HFFc6 (cell line): ENCODE results near the gene SLC22A5. TPM values are rescaled to one million over a fixed set of nuclear protein-coding genes. Genes with fewer than 3 reads are reported as not detected.

ENCODE experiments used
- DNase-seq: peaks from one replicate; pipeline ENCODE4 v3.0.0-alpha.2; 2018
- H3K27ac Mint-ChIP-seq: 2 replicates; pipeline ENCODE4 v1.8.0; 2020; ENCODE audit warnings: mild to moderate bottlenecking, mixed read lengths
- H3K27me3 Mint-ChIP-seq: 2 replicates; pipeline ENCODE4 v1.8.0; 2021; ENCODE audit warnings: mild to moderate bottlenecking, moderate library complexity, mixed read lengths; ENCODE audit not compliant: insufficient read depth
- H3K36me3 Mint-ChIP-seq: 2 replicates; pipeline ENCODE4 v1.8.0; 2021; ENCODE audit warnings: low read depth, mixed read lengths
- H3K4me1 Mint-ChIP-seq: 2 replicates; pipeline ENCODE4 v1.8.0; 2020; ENCODE audit warnings: low read depth, mixed read lengths
- H3K4me3 Mint-ChIP-seq: 2 replicates; pipeline ENCODE4 v1.8.0; 2020; ENCODE audit warnings: mild to moderate bottlenecking, moderate library complexity, mixed read lengths
- H3K9me3 Mint-ChIP-seq: 2 replicates; pipeline ENCODE4 v1.8.0; 2020; ENCODE audit warnings: mild to moderate bottlenecking, mixed read lengths
- total RNA-seq, 6 experiments: library from RNA; stranded (reverse); fragmentation: NEBNext Ultra II Directional; extraction: Animal tissue kit (Norgen Biotek cat#: 25700); gene quantifications; 2 replicates in 1 of 6; 3 replicates in 5 of 6; pipeline ENCODE4 v1.2.3, GENCODE V29; 2021
- TF ChIP-seq, protein P1 (sequence below): fragments of 200-600 bp; sonication (generic); IDR thresholded peaks from 2 replicates; pipeline ENCODE4 v1.5.0; 2021; ENCODE audit warnings: antibody characterized with exemption, mild to moderate bottlenecking

The SLC22A5 gene
- total RNA-seq, 6 experiments from 2014 or later = 3.8 to 5.6 (median 4.9) TPM

GRCh38 chr5:132405646-132406045 lies 36.1 kb downstream of the SLC22A5 start:
- TF ChIP-seq, protein P1, sequence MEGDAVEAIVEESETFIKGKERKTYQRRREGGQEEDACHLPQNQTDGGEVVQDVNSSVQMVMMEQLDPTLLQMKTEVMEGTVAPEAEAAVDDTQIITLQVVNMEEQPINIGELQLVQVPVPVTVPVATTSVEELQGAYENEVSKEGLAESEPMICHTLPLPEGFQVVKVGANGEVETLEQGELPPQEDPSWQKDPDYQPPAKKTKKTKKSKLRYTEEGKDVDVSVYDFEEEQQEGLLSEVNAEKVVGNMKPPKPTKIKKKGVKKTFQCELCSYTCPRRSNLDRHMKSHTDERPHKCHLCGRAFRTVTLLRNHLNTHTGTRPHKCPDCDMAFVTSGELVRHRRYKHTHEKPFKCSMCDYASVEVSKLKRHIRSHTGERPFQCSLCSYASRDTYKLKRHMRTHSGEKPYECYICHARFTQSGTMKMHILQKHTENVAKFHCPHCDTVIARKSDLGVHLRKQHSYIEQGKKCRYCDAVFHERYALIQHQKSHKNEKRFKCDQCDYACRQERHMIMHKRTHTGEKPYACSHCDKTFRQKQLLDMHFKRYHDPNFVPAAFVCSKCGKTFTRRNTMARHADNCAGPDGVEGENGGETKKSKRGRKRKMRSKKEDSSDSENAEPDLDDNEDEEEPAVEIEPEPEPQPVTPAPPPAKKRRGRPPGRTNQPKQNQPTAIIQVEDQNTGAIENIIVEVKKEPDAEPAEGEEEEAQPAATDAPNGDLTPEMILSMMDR = no peak
- Mint-ChIP-seq H3K4me1 (peaks cover 14% of the 10 kb centered on the region), H3K36me3 (peaks cover 15% of the 10 kb centered on the region; the same call in 1 of the 2 replicates), H3K27ac (no peak overlapping the region), H3K4me3 (no peak overlapping the region), H3K27me3 (peaks cover 17% of the 10 kb centered on the region), H3K9me3 (peaks cover 11% of the 10 kb centered on the region; the same call in 1 of the 2 replicates)
- DNase-seq = no peak

DNA sequence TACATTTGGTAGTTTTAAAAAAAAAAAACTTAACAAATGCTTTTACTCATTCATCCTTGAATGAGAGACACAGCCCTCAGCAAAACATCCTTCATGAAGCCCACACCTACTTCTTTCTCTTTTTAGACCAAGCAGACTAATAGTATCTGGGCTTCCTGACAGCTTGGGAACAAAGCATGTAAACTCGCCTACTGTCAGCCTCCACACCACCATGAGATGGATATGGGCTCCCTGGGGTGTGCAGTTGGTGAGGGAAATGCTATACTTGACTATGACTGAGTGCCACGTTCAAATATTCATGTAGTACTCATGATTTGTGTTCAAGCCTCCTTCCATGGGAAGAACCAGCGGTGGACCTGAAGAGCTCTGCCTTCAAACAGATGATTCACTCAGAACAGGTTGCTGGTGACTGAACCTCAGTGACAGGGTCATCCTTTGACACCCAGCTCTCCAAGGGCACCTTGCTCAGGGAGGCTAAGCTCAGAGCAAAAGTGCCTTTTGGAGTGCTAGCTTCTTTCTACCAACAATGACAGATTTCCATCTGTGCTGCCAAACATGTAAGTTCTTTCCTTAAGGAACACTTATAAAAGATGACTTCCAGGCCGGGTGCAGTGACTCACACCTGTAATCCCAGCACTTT lies 36.8 kb downstream of the SLC22A5 start:
- DNase-seq = no peak
- Mint-ChIP-seq H3K27ac (no peak overlapping the region), H3K4me1 (peaks cover 16% of the 10 kb centered on the region), H3K9me3 (peaks cover 11% of the 10 kb centered on the region; the same call in 1 of the 2 replicates), H3K27me3 (peaks cover 17% of the 10 kb centered on the region), H3K4me3 (no peak overlapping the region), H3K36me3 (peaks cover 15% of the 10 kb centered on the region; the same call in 1 of the 2 replicates)
- TF ChIP-seq, protein P1 = no peak

- no peaks in the 10 kb centered on the region for H3K9me3 Mint-ChIP-seq
- peaks cover 7% of the 10 kb centered on the region for H3K27me3 Mint-ChIP-seq
- H3K27ac Mint-ChIP-seq = no peak overlapping the region
- no peak for DNase-seq
- TF ChIP-seq, protein P1 = no peak
- H3K36me3 Mint-ChIP-seq = 0 out of 2 replicates have a peak, but pooled peaks cover 8% of the 10 kb centered on the region
- H3K4me3 Mint-ChIP-seq = no peak overlapping the region
- peaks cover 33% of the 10 kb centered on the region for H3K4me1 Mint-ChIP-seq
Measured at GRCh38 chr5:132407970-132408369, 38.5 kb downstream of the SLC22A5 start.

GRCh38 chr5:132408456-132408855 lies 38.9 kb downstream of the SLC22A5 start:
- no peak for DNase-seq
- peaks cover 38% of the 10 kb centered on the region for H3K4me1 Mint-ChIP-seq
- TF ChIP-seq, protein P1 = no peak
- H3K36me3 Mint-ChIP-seq = 0 out of 2 replicates have a peak, but pooled peaks cover 8% of the 10 kb centered on the region
- peaks cover 2% of the 10 kb centered on the region for H3K27me3 Mint-ChIP-seq
- no peaks in the 10 kb centered on the region for H3K9me3 Mint-ChIP-seq
- H3K27ac Mint-ChIP-seq = no peak overlapping the region
- H3K4me3 Mint-ChIP-seq = no peak overlapping the region

- H3K27me3 Mint-ChIP-seq = peaks cover 2% of the 10 kb centered on the region
- H3K4me1 Mint-ChIP-seq = peaks cover 43% of the 10 kb centered on the region
- DNase-seq = no peak
- 0 out of 2 replicates have a peak, but pooled peaks cover 8% of the 10 kb centered on the region for H3K36me3 Mint-ChIP-seq
- H3K4me3 Mint-ChIP-seq = no peak overlapping the region
- H3K9me3 Mint-ChIP-seq = no peaks in the 10 kb centered on the region
- TF ChIP-seq, protein P1 = no peak
- H3K27ac Mint-ChIP-seq = no peak overlapping the region; the same call in 1 of the 2 replicates
Measured at GRCh38 chr5:132408965-132409364, 39.5 kb downstream of the SLC22A5 start.
